NCI-H2196 treated with DMSO at 0.1 percent for 48 hours (cell line): Measurements from ENCODE around the gene AKR7A3.
"Not testable (repeated sequence)": the region's sequence is repeated elsewhere in the genome, so short reads cannot be mapped to it uniquely, and the experiment has no call there.

ENCODE experiments used
- DNase-seq: peaks from one replicate; lab custom pipeline; 2025; ENCODE audit not compliant: unreplicated experiment; lab: John Stamatoyannopoulos, UW

Gene AKR7A3

GRCh38 chr1:19288324-19289241, at the start of gene AKR7A3:
TSS of gene AKR7A3 (minus strand) at chr1:19288770. CDS start at chr1:19288709, 61 bp downstream.
- not testable (repeated sequence) for DNase-seq

- no peak for DNase-seq
Measured at GRCh38 chr1:19338323-19338762, 49.8 kb upstream of the AKR7A3 start.

GRCh38 chr1:19337289-19337688, 48.7 kb upstream of the AKR7A3 start:
- DNase-seq = no peak

GRCh38 chr1:19336543-19336942, 48.0 kb upstream of the AKR7A3 start:
- no peak for DNase-seq

GRCh38 chr1:19333587-19334354, 45.2 kb upstream of the AKR7A3 start:
- DNase-seq = no peak

- DNase-seq = no peak
Measured at GRCh38 chr1:19332832-19333231, 44.3 kb upstream of the AKR7A3 start.

GRCh38 chr1:19331262-19331878, 42.8 kb upstream of the AKR7A3 start:
- no peak for DNase-seq

- no peak for DNase-seq
Measured at GRCh38 chr1:19330449-19331135, 42.0 kb upstream of the AKR7A3 start.

GRCh38 chr1:19329611-19330010, 41.0 kb upstream of the AKR7A3 start:
- DNase-seq = no peak

- DNase-seq = no peak
Measured at GRCh38 chr1:19329188-19329587, 40.6 kb upstream of the AKR7A3 start.

GRCh38 chr1:19328486-19328885, 39.9 kb upstream of the AKR7A3 start:
- DNase-seq = no peak

- no peak for DNase-seq
Measured at GRCh38 chr1:19327736-19328135, 39.2 kb upstream of the AKR7A3 start.

GRCh38 chr1:19327301-19327700, 38.7 kb upstream of the AKR7A3 start:
- DNase-seq = no peak

GRCh38 chr1:19326748-19327065, 38.1 kb upstream of the AKR7A3 start:
- DNase-seq = no peak

- DNase-seq = no peak
Measured at GRCh38 chr1:19325958-19326747, 37.6 kb upstream of the AKR7A3 start.

GRCh38 chr1:19325368-19325957, 36.9 kb upstream of the AKR7A3 start:
- DNase-seq = no peak

- no peak for DNase-seq
Measured at GRCh38 chr1:19324665-19324990, 36.1 kb upstream of the AKR7A3 start.

GRCh38 chr1:19323987-19324664, 35.6 kb upstream of the AKR7A3 start:
- DNase-seq = no peak

- no peak for DNase-seq
Measured at GRCh38 chr1:19322481-19322880, 33.9 kb upstream of the AKR7A3 start.

GRCh38 chr1:19321071-19321470, 32.5 kb upstream of the AKR7A3 start:
- no peak for DNase-seq
